Adipocyte (in vitro differentiated cells): ENCODE data around the gene ZC2HC1C.

ENCODE experiments used
- DNase-seq: peaks from one replicate; pipeline ENCODE4 v3.0.0-alpha.2; 2015; ENCODE audit warnings: low read depth
- H3K27me3 ChIP-seq: replicated peaks from 2 replicates; pipeline ENCODE4 v1.7.0; 2013; ENCODE audit warnings: mild to moderate bottlenecking, low read length, moderate library complexity; ENCODE audit not compliant: control insufficient read depth, insufficient read depth
- H3K36me3 ChIP-seq: 2 replicates; pipeline ENCODE4 v1.7.0; 2013; ENCODE audit warnings: low read length, mild to moderate bottlenecking, moderate library complexity; ENCODE audit not compliant: control insufficient read depth, insufficient read depth, severe bottlenecking
- H3K4me1 ChIP-seq: 2 replicates; pipeline ENCODE4 v1.7.0; 2013; ENCODE audit warnings: mild to moderate bottlenecking, low read length, moderate library complexity; ENCODE audit not compliant: control insufficient read depth, insufficient read depth
- H3K4me3 ChIP-seq: 2 replicates; pipeline ENCODE4 v1.7.0; 2013; ENCODE audit warnings: mild to moderate bottlenecking, low read length, moderate library complexity
- H3K9ac ChIP-seq: 2 replicates; pipeline ENCODE4 v1.7.0; 2013; ENCODE audit warnings: mild to moderate bottlenecking, low read length, moderate library complexity
- H3K9me3 ChIP-seq: 2 replicates; pipeline ENCODE4 v1.7.0; 2013; ENCODE audit warnings: mild to moderate bottlenecking, low read length, moderate library complexity; ENCODE audit not compliant: control insufficient read depth

The ZC2HC1C gene

DNA sequence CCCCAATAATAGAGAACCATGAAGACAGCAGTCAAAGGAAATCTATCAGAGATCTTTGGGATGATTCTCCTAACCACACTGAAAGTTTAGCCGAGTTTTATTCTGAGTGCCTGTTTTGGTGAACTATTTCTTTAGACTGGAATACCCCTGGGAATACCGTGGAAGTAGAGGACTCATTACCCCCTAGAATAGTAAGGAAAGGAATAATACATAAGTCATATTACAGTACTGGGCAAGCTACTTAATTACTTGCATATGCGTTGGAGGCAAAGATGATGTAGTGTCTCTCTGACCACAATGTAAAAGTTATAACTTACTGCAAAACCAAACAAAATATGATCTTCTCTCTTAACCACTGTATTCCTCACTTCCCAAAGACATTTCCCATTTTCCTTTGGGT lies 25.5 kb downstream of the ZC2HC1C start:
- H3K36me3 ChIP-seq, result peaks cover 85% of the 10 kb centered on the region

GRCh38 chr14:75095690-75096089 lies 26.2 kb downstream of the ZC2HC1C start:
- H3K4me3 ChIP-seq, result no peak overlapping the region
- H3K36me3 ChIP-seq, result peaks cover 87% of the 10 kb centered on the region
- no peaks in the 10 kb centered on the region for H3K4me1 ChIP-seq
- no peaks in the 10 kb centered on the region for H3K27me3 ChIP-seq
- H3K9me3 ChIP-seq, result no peaks in the 10 kb centered on the region
- no peak for DNase-seq
- H3K9ac ChIP-seq, result no peak overlapping the region

More for the DNA sequence above, 25.5 kb downstream of the ZC2HC1C start:
- no peak for DNase-seq
- Histone ChIP-seq H3K9me3 (no peaks in the 10 kb centered on the region), H3K9ac (no peak overlapping the region), H3K4me1 (no peaks in the 10 kb centered on the region), H3K4me3 (no peak overlapping the region), H3K27me3 (no peaks in the 10 kb centered on the region)

DNA sequence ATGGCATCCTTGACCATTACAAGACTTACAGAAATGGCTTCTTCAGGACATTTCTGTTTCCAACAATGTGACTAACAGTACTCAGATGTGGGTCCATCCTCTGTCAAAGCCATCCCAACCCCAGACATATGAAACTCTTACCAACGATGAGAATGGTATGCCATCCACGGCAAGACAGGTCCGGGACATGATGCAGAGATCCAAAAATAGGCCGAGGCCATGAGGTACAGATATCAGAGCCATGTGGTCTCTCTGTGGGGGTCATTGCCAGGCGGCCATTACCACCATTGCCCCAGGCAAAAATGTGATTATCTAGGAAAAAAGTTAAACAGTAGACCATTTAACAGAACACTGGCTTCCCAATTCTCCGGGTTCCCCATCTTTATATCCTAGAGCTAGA lies 27.5 kb downstream of the ZC2HC1C start:
- no peak overlapping the region for H3K4me3 ChIP-seq
- H3K36me3 ChIP-seq, result peaks cover 88% of the 10 kb centered on the region
- no peaks in the 10 kb centered on the region for H3K27me3 ChIP-seq
- H3K9me3 ChIP-seq, result no peaks in the 10 kb centered on the region
- no peak for DNase-seq
- H3K4me1 ChIP-seq, result no peaks in the 10 kb centered on the region
- H3K9ac ChIP-seq, result no peak overlapping the region

- peaks cover 84% of the 10 kb centered on the region for H3K36me3 ChIP-seq
- H3K9ac ChIP-seq, result no peak overlapping the region
- no peak for DNase-seq
Measured at GRCh38 chr14:75098212-75098611, 28.8 kb downstream of the ZC2HC1C start.

DNA sequence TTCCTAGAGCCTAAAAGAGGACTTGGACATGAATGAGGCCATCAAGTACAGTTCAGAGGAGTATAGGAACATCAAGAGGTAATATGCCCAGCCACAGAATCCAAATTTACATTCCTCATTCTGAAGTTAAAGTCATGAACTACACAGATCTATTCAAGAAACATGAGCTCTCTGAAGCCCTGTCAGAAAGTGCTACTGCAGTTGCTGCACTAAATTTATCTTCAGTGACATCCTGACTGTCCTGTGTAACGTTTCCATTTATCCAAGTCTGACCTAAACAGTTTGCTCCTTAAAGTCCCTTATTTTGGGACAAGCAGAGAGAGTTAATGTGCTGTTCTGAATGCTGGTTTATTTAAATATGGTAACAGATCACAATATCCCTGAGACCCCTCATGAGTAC lies 29.2 kb downstream of the ZC2HC1C start:
- no peak overlapping the region for H3K9ac ChIP-seq
- no peak overlapping the region for H3K4me3 ChIP-seq
- DNase-seq, result no peak
- no peaks in the 10 kb centered on the region for H3K27me3 ChIP-seq
- peaks cover 84% of the 10 kb centered on the region for H3K36me3 ChIP-seq
- no peaks in the 10 kb centered on the region for H3K9me3 ChIP-seq
- H3K4me1 ChIP-seq, result no peaks in the 10 kb centered on the region

More at GRCh38 chr14:75098212-75098611, 28.8 kb downstream of the ZC2HC1C start:
- Histone ChIP-seq H3K4me3 (no peak overlapping the region), H3K9me3 (no peaks in the 10 kb centered on the region), H3K4me1 (no peaks in the 10 kb centered on the region), H3K27me3 (no peaks in the 10 kb centered on the region)

DNA sequence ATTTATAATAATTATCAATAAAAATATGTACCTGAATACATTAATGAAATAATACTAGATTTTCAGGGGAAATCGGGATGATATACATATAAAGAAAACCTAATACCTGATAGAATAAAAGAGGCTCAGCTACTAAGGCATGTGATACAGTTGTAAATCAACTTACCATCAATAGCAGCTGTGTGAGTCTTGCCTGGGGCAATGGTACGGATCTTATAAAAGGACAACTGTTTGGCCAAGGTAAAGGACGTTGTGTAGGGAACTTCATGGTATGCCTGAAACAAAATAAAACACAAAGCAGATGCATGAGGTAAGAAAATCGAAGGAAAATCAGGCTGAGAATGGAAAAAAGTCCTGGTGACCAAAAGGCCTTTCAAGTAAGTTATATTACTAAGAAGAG lies 32.0 kb downstream of the ZC2HC1C start:
- no peaks in the 10 kb centered on the region for H3K27me3 ChIP-seq
- H3K9ac ChIP-seq, result no peak overlapping the region
- H3K36me3 ChIP-seq, result peaks cover 84% of the 10 kb centered on the region
- H3K4me3 ChIP-seq, result no peak overlapping the region
- no peaks in the 10 kb centered on the region for H3K4me1 ChIP-seq
- no peak for DNase-seq
- no peaks in the 10 kb centered on the region for H3K9me3 ChIP-seq

GRCh38 chr14:75107186-75107585 lies 37.7 kb downstream of the ZC2HC1C start:
- Histone ChIP-seq H3K36me3 (peaks cover 90% of the 10 kb centered on the region), H3K4me1 (no peaks in the 10 kb centered on the region), H3K9ac (no peak overlapping the region), H3K27me3 (no peaks in the 10 kb centered on the region), H3K4me3 (no peak overlapping the region), H3K9me3 (no peaks in the 10 kb centered on the region)
- no peak for DNase-seq

GRCh38 chr14:75109877-75110276 lies 40.4 kb downstream of the ZC2HC1C start:
- no peak for DNase-seq
- no peaks in the 10 kb centered on the region for H3K9me3 ChIP-seq
- H3K4me1 ChIP-seq, result no peaks in the 10 kb centered on the region
- no peak overlapping the region for H3K4me3 ChIP-seq
- H3K36me3 ChIP-seq, result peaks cover 99% of the 10 kb centered on the region
- no peaks in the 10 kb centered on the region for H3K27me3 ChIP-seq
- no peak overlapping the region for H3K9ac ChIP-seq

DNA sequence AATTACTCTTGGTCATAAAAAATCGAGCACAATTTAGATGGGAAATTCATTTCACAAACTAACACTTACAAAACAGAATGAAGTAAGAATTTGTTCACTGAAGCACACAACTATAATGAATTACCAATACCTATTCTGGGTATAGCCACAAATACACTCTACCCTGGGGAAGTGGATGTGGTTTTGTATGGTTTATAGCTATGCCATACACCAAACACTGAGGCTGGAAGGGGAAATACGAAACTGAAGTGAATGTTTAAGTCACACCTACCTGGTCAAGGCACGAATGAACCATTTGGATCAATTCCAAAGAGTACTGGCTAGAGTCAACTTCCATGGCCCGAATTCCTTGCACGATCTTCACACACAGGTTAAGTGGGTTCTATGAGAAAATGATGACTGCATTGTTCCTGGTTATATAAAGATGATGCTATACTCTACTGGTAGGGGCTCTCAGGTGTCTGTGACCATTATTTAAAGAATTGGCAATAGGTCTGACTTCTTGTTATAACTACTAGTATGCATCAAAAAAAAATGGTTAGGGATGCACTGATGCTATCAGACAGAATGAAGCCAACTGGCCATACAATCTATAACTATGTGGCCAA lies 44.6 kb downstream of the ZC2HC1C start:
- H3K36me3 ChIP-seq, result peaks cover 94% of the 10 kb centered on the region
- H3K27me3 ChIP-seq, result no peaks in the 10 kb centered on the region
- H3K9ac ChIP-seq, result no peak overlapping the region
- no peaks in the 10 kb centered on the region for H3K9me3 ChIP-seq
- peaks cover 2% of the 10 kb centered on the region for H3K4me1 ChIP-seq
- no peak overlapping the region for H3K4me3 ChIP-seq
- no peak for DNase-seq

- peak; percentile 38 for DNase-seq
- no peak overlapping the region for H3K9ac ChIP-seq
- no peaks in the 10 kb centered on the region for H3K9me3 ChIP-seq
- H3K4me3 ChIP-seq, result no peak overlapping the region
- peaks cover 8% of the 10 kb centered on the region for H3K4me1 ChIP-seq
- no peaks in the 10 kb centered on the region for H3K27me3 ChIP-seq
- peaks cover 66% of the 10 kb centered on the region for H3K36me3 ChIP-seq
Measured at GRCh38 chr14:75119056-75119455, 49.6 kb downstream of the ZC2HC1C start.

DNA sequence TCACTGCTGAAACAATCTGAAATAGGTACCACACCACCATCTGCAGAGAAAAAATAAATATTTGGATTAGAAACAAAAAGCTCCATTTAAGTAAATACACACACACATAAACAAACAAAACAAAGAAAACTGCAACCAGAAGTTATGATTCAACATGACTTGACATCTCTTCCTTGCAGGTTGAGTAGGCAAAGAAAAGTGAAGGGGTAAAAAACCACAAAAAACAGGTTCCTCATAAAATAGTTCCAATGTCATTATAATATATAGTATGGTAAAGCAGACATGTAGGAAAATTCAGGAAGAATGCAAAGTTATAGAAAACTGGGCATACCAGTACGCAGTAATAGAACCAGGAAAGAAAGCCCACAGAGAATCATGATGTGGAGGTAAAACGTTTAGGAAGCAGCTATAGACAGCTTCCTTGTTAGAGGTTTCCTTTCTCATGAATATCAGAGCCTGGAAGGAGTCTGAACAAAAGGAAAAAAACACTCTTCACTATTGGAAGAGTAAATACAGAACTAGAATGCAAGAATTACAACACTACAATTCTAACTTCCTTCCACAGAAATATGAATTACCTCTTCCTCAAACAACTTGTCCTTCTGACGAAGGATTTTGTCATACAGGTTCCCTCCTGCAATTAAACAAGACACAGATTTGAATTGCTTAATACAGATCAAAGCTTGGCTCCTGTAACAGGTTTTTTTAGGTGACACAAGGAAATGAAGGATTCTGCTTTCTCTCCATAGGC lies 51.3 kb downstream of the ZC2HC1C start:
- H3K27me3 ChIP-seq, result no peaks in the 10 kb centered on the region
- H3K9ac ChIP-seq, result no peak overlapping the region
- H3K4me3 ChIP-seq, result no peak overlapping the region
- no peaks in the 10 kb centered on the region for H3K9me3 ChIP-seq
- peaks cover 51% of the 10 kb centered on the region for H3K36me3 ChIP-seq
- H3K4me1 ChIP-seq, result peaks cover 23% of the 10 kb centered on the region
- DNase-seq, result no peak
